Measurements from ENCODE around the gene ARHGAP29.
"Not testable (repeated sequence)": the region's sequence is repeated elsewhere in the genome, so short reads cannot be mapped to it uniquely, and the experiment has no call there.

Gene ARHGAP29

DNA sequence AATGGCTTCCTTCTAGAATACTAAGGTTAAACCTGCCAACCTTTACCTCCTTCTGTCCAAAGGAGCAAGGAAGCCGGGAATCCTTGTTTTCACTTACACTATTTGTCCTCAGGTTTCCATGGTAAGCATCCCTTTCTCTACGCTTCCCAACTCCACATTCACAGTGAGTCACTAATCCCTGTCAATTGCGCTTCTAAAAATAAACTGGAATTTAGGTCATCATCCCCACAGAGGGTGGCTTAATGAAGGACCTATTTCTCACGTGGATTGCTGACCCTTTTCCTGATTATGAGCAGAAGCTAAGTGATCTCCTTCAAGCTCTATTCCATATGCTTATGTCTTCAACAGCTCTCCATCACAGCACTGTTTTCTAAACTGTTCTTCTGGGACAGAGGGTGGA is 76.6 kb downstream of the ARHGAP29 start:
- no peak for DNase-seq
- H3K27ac ChIP-seq (ENCODE audit: insufficient read depth, low read length, poor library complexity, severe bottlenecking): no peak overlapping the region
- no peaks in the 10 kb centered on the region for H3K36me3 ChIP-seq (ENCODE audit: control insufficient read depth, insufficient read depth, low read length)
- H3K9me3 ChIP-seq (ENCODE audit: control insufficient read depth, low read length): no peaks in the 10 kb centered on the region
- no peak overlapping the region for H3K4me3 ChIP-seq (ENCODE audit: insufficient read depth, low read depth, low read length, poor library complexity, severe bottlenecking)
- H3K27me3 ChIP-seq (replicated peaks; ENCODE audit: control insufficient read depth, insufficient read depth, low read length, poor library complexity, severe bottlenecking): no peaks in the 10 kb centered on the region
- H3K4me1 ChIP-seq (ENCODE audit: control insufficient read depth, insufficient read depth, low read length, poor library complexity, severe bottlenecking): no peaks in the 10 kb centered on the region

DNA sequence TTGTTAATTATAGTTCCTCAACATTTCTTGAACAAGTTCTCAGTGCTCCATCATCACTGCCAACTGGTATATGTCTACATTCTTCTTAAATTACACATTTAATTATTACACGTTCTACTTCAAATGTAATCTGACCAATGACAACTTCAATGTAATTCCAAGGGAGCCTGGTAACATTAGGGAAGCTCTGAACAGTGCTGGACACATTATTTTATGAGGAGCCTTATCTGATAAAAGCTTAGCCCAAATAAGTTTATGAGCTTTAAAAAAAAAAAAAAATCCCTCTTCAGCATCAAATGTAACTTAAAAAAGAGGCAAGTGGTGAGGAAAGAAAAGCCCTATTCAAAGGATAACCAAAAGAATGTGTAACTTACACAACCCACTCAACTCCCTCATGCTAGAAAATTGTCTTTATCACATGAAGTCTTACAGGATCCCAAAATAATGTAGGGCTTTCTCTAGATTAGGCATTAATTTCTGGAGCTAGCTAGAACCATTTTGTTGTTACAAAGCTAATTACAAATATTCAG is 81.2 kb downstream of the ARHGAP29 start:
- Histone ChIP-seq H3K27ac (ENCODE audit: insufficient read depth, low read length, poor library complexity, severe bottlenecking) (no peak overlapping the region), H3K9me3 (ENCODE audit: control insufficient read depth, low read length) (no peaks in the 10 kb centered on the region), H3K27me3 (replicated peaks; ENCODE audit: control insufficient read depth, insufficient read depth, low read length, poor library complexity, severe bottlenecking) (no peaks in the 10 kb centered on the region), H3K4me3 (ENCODE audit: insufficient read depth, low read depth, low read length, poor library complexity, severe bottlenecking) (no peak overlapping the region), H3K4me1 (ENCODE audit: control insufficient read depth, insufficient read depth, low read length, poor library complexity, severe bottlenecking) (no peaks in the 10 kb centered on the region), H3K36me3 (ENCODE audit: control insufficient read depth, insufficient read depth, low read length) (no peaks in the 10 kb centered on the region)
- no peak for DNase-seq

DNA sequence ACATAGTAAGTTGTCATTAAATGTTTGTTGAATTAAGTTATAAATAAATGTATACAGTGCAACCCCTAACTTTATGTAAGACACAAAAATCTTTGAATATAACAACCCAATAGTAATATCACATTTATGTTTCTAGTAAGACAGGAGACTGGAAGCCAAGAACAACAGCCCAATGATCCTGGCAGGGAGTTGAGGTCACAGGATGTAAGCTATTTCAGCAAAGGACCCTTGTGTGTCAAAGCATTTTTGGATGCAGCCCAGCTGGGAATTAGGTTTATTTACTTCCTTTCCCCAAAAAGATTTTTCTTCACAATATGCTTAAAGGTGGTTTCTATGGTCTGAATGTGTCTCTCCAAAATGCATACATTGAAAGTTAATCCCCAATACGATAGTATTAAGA is 82.4 kb downstream of the ARHGAP29 start:
- Histone ChIP-seq H3K4me3 (ENCODE audit: insufficient read depth, low read depth, low read length, poor library complexity, severe bottlenecking) (no peak overlapping the region), H3K9me3 (ENCODE audit: control insufficient read depth, low read length) (no peaks in the 10 kb centered on the region), H3K36me3 (ENCODE audit: control insufficient read depth, insufficient read depth, low read length) (no peaks in the 10 kb centered on the region), H3K27me3 (replicated peaks; ENCODE audit: control insufficient read depth, insufficient read depth, low read length, poor library complexity, severe bottlenecking) (no peaks in the 10 kb centered on the region), H3K4me1 (ENCODE audit: control insufficient read depth, insufficient read depth, low read length, poor library complexity, severe bottlenecking) (no peaks in the 10 kb centered on the region), H3K27ac (ENCODE audit: insufficient read depth, low read length, poor library complexity, severe bottlenecking) (no peak overlapping the region)
- DNase-seq: no peak

DNA sequence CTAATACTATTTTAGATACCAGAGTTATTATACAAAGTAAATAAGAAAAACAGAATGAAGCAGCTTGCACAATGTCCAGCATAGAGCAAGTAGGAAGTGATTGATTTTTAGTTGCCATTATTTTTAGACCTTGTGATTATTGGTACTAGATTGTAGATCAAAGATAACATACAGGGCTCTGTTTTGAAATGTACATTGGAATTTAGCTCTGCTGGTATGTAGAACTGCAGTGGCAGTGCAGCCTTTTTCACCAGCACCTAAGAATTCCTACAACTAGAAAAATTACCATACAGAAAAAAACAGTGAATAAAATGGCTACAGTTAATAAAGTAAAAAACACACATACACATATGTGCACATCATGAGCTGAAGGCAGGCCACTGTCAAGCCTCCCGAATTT is 84.3 kb downstream of the ARHGAP29 start:
- Histone ChIP-seq H3K4me1 (ENCODE audit: control insufficient read depth, insufficient read depth, low read length, poor library complexity, severe bottlenecking) (no peaks in the 10 kb centered on the region), H3K9me3 (ENCODE audit: control insufficient read depth, low read length) (no peaks in the 10 kb centered on the region), H3K36me3 (ENCODE audit: control insufficient read depth, insufficient read depth, low read length) (no peaks in the 10 kb centered on the region), H3K4me3 (ENCODE audit: insufficient read depth, low read depth, low read length, poor library complexity, severe bottlenecking) (no peak overlapping the region), H3K27ac (ENCODE audit: insufficient read depth, low read length, poor library complexity, severe bottlenecking) (no peak overlapping the region), H3K27me3 (replicated peaks; ENCODE audit: control insufficient read depth, insufficient read depth, low read length, poor library complexity, severe bottlenecking) (no peaks in the 10 kb centered on the region)
- DNase-seq: no peak

DNA sequence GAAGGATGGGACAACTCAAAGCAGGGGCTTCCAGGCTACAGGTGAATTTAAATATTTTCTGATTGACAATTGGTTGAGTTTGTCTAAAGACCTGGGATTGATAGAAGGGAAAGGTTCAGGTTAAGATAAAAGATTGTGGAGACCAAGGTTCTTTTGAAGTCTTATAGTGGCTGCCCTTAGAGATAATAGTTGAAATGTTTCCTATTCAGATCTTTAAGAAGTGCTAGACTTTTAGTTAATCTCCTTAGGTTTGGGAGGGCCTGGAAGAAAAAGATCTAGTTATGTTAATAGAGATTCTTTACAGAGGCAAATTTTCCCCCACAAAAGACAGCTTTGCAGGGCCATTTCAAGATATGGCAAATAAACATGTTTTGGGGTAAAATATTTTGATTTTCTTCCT is 88.2 kb downstream of the ARHGAP29 start:
- H3K36me3 ChIP-seq (ENCODE audit: control insufficient read depth, insufficient read depth, low read length); H3K4me1 ChIP-seq (ENCODE audit: control insufficient read depth, insufficient read depth, low read length, poor library complexity, severe bottlenecking); H3K27ac ChIP-seq (ENCODE audit: insufficient read depth, low read length, poor library complexity, severe bottlenecking); H3K4me3 ChIP-seq (ENCODE audit: insufficient read depth, low read depth, low read length, poor library complexity, severe bottlenecking); H3K27me3 ChIP-seq (replicated peaks; ENCODE audit: control insufficient read depth, insufficient read depth, low read length, poor library complexity, severe bottlenecking); H3K9me3 ChIP-seq (ENCODE audit: control insufficient read depth, low read length); DNase-seq: not testable (repeated sequence)

DNA sequence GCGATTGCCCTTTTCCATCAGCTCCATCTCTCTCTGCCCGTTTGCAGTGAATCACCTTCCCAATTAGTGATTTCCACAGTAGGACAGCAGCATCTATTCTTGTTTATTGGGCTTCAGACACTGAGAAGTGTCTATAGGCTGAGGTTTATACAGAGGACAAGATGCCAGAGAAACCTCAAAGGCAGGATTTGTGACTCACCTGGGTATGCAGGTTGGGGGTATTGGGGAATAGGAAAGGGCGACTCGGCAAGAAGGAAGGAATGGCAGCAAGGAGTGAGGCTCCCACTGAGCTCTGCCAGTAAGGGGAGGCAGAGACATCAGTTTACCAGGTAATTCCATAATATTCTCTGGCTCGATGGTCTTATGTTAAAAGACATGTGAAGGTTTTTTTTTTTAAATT is 91.1 kb downstream of the ARHGAP29 start:
- no peaks in the 10 kb centered on the region for H3K9me3 ChIP-seq (ENCODE audit: control insufficient read depth, low read length)
- no peak overlapping the region for H3K27ac ChIP-seq (ENCODE audit: insufficient read depth, low read length, poor library complexity, severe bottlenecking)
- no peaks in the 10 kb centered on the region for H3K4me1 ChIP-seq (ENCODE audit: control insufficient read depth, insufficient read depth, low read length, poor library complexity, severe bottlenecking)
- no peaks in the 10 kb centered on the region for H3K27me3 ChIP-seq (replicated peaks; ENCODE audit: control insufficient read depth, insufficient read depth, low read length, poor library complexity, severe bottlenecking)
- H3K36me3 ChIP-seq (ENCODE audit: control insufficient read depth, insufficient read depth, low read length): no peaks in the 10 kb centered on the region
- no peak overlapping the region for H3K4me3 ChIP-seq (ENCODE audit: insufficient read depth, low read depth, low read length, poor library complexity, severe bottlenecking)
- DNase-seq: no peak

DNA sequence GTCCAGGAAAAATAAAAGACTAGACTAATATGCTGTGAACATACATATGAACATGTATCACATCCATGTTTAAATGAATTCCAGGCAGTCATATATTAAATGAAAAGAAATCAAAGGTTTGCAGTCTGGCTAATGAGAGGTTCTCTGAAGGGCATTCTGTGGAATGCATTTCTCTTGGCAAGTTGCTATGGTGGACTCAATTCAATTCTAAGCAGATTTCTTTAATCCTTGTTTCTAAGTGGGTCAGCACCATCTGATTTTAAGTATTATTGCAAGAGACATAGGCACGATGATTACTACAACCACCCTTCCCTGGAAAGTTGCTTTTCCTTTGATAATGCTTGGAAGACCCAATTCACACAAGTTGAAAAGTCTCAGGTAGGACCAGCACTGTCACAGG is 92.5 kb downstream of the ARHGAP29 start:
- H3K27ac ChIP-seq (ENCODE audit: insufficient read depth, low read length, poor library complexity, severe bottlenecking): no peak overlapping the region
- no peaks in the 10 kb centered on the region for H3K27me3 ChIP-seq (replicated peaks; ENCODE audit: control insufficient read depth, insufficient read depth, low read length, poor library complexity, severe bottlenecking)
- no peaks in the 10 kb centered on the region for H3K36me3 ChIP-seq (ENCODE audit: control insufficient read depth, insufficient read depth, low read length)
- H3K4me1 ChIP-seq (ENCODE audit: control insufficient read depth, insufficient read depth, low read length, poor library complexity, severe bottlenecking): no peaks in the 10 kb centered on the region
- H3K4me3 ChIP-seq (ENCODE audit: insufficient read depth, low read depth, low read length, poor library complexity, severe bottlenecking): no peak overlapping the region
- no peaks in the 10 kb centered on the region for H3K9me3 ChIP-seq (ENCODE audit: control insufficient read depth, low read length)
- no peak for DNase-seq

DNA sequence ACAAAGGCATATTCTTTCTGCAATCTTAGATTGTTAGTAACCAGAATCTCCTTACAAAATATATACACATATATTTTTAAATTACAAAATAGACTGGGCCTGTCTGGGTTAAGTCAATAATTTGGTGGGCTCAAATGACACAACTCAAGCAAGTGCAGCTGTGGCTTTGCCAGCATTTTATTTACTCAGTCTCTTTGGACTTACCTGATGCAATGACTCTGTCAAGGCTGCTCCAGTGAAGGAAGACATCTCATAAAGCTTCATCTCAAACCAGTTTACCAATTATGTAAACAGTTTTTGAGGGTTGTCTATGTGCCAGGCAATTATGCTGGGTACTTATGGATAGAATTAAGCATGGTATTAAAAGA is 93.6 kb downstream of the ARHGAP29 start:
- no peaks in the 10 kb centered on the region for H3K9me3 ChIP-seq (ENCODE audit: control insufficient read depth, low read length)
- H3K36me3 ChIP-seq (ENCODE audit: control insufficient read depth, insufficient read depth, low read length): no peaks in the 10 kb centered on the region
- no peaks in the 10 kb centered on the region for H3K4me1 ChIP-seq (ENCODE audit: control insufficient read depth, insufficient read depth, low read length, poor library complexity, severe bottlenecking)
- H3K27ac ChIP-seq (ENCODE audit: insufficient read depth, low read length, poor library complexity, severe bottlenecking): no peak overlapping the region
- no peak for DNase-seq
- H3K27me3 ChIP-seq (replicated peaks; ENCODE audit: control insufficient read depth, insufficient read depth, low read length, poor library complexity, severe bottlenecking): no peaks in the 10 kb centered on the region
- no peak overlapping the region for H3K4me3 ChIP-seq (ENCODE audit: insufficient read depth, low read depth, low read length, poor library complexity, severe bottlenecking)

DNA sequence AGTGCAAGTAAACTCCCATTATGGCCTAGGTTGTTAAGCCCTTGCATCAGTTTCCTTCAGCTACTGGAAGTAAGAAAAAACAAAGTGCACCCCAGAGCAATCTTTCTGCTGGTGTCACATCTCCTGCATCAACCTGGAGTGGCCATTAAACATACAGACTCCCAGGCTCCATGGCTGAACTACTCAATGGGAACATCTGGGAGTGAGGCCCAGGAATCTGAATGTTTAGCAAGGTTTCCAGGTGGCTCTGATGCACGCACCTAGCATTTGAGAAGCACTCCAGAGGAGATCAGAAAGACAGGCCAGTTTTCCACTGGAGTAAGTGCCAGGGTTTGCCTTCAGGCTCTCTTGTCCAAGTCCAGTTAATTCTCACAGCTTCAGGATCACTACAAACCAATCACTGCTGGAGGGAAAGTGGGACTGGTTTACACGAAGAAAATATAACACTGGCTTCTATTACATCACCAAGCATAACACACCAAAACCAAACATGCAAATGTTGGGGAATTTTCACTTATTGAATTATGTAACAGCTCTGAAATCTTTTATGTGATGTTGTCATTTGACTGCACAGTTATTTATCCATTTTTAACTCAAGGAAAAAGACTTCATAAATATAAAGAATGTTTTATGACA is 94.1 kb downstream of the ARHGAP29 start:
- H3K4me3 ChIP-seq (ENCODE audit: insufficient read depth, low read depth, low read length, poor library complexity, severe bottlenecking): no peak overlapping the region
- H3K36me3 ChIP-seq (ENCODE audit: control insufficient read depth, insufficient read depth, low read length): no peaks in the 10 kb centered on the region
- DNase-seq: no peak

DNA sequence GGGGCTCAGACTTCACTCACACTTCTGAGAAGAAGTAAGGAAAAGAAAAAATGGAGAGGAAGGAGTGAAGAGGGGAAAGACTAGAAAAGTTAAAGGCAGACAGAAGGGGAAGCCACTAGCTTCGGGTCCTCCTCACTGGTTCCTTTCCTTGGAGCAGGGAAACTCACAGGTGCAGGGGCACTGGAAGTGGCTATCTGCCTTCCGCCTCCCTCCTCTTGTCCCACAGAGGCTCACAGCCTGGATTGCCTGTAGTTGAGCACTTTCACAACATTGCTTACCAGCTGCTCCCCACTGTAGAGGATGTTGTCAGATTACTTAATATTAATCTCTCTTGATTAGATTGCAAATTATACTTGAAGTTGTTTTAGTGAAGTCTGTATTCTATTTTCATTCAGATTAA is 94.8 kb downstream of the ARHGAP29 start:
- no peak overlapping the region for H3K4me3 ChIP-seq (ENCODE audit: insufficient read depth, low read depth, low read length, poor library complexity, severe bottlenecking)
- H3K27me3 ChIP-seq (replicated peaks; ENCODE audit: control insufficient read depth, insufficient read depth, low read length, poor library complexity, severe bottlenecking): no peaks in the 10 kb centered on the region
- H3K36me3 ChIP-seq (ENCODE audit: control insufficient read depth, insufficient read depth, low read length): no peaks in the 10 kb centered on the region
- H3K27ac ChIP-seq (ENCODE audit: insufficient read depth, low read length, poor library complexity, severe bottlenecking): no peak overlapping the region
- no peaks in the 10 kb centered on the region for H3K4me1 ChIP-seq (ENCODE audit: control insufficient read depth, insufficient read depth, low read length, poor library complexity, severe bottlenecking)
- H3K9me3 ChIP-seq (ENCODE audit: control insufficient read depth, low read length): no peaks in the 10 kb centered on the region
- DNase-seq: no peak

More for the DNA sequence above, 94.1 kb downstream of the ARHGAP29 start:
- Histone ChIP-seq H3K27ac (ENCODE audit: insufficient read depth, low read length, poor library complexity, severe bottlenecking) (no peak overlapping the region), H3K27me3 (replicated peaks; ENCODE audit: control insufficient read depth, insufficient read depth, low read length, poor library complexity, severe bottlenecking) (no peaks in the 10 kb centered on the region), H3K9me3 (ENCODE audit: control insufficient read depth, low read length) (no peaks in the 10 kb centered on the region), H3K4me1 (ENCODE audit: control insufficient read depth, insufficient read depth, low read length, poor library complexity, severe bottlenecking) (no peaks in the 10 kb centered on the region)
